K562 (cell line): ENCODE data around the gene UBE2L6. TPM values are rescaled to one million over a fixed set of nuclear protein-coding genes. Genes with fewer than 3 reads are reported as not detected.

Experiments
- CHD1 ChIP-seq: fragments of 200-600 bp; sonication (generic); IDR thresholded peaks from one replicate; pipeline ENCODE4 v1.6.1; 2012; ENCODE audit warnings: mild to moderate bottlenecking, moderate library complexity, low read length, inconsistent platforms
- DEAF1 ChIP-seq: fragments of 450-650 bp; formaldehyde crosslinking; IDR thresholded peaks from 2 replicates; pipeline ENCODE4 v1.4.0; 2020; ENCODE audit warnings: mild to moderate bottlenecking, moderate library complexity
- EP300 ChIP-seq: IDR thresholded peaks from 2 replicates; pipeline ENCODE4 v1.6.1; 2012; ENCODE audit warnings: low read length, improper control_type of control experiment
- ETS2 ChIP-seq: IDR thresholded peaks from 2 replicates; pipeline ENCODE4 v1.6.1; 2016; ENCODE audit warnings: borderline replicate concordance, missing genetic modification characterization, mild to moderate bottlenecking, moderate library complexity, missing compliant biosample characterization; ENCODE audit not compliant: poor library complexity, severe bottlenecking
- EWSR1 ChIP-seq: fragments of 450-650 bp; IDR thresholded peaks from 2 replicates; pipeline ENCODE4 v1.6.1; 2018; ENCODE audit warnings: borderline replicate concordance, mild to moderate bottlenecking, low read depth, moderate library complexity; ENCODE audit not compliant: partially characterized antibody
- FOXA1 ChIP-seq: fragments of 450-650 bp; IDR thresholded peaks from 2 replicates; pipeline ENCODE4 v1.6.1; 2016; ENCODE audit warnings: mild to moderate bottlenecking, borderline replicate concordance
- GTF2F1 ChIP-seq: IDR thresholded peaks from 2 replicates; pipeline ENCODE4 v1.6.1; 2011; ENCODE audit warnings: low read depth, low read length, improper control_type of control experiment
- HDAC3 ChIP-seq: fragments of 450-650 bp; IDR thresholded peaks from 2 replicates; pipeline ENCODE4 v1.6.1; 2018; ENCODE audit warnings: borderline replicate concordance, mild to moderate bottlenecking, moderate library complexity; ENCODE audit not compliant: partially characterized antibody
- HLTF ChIP-seq: fragments of 450-650 bp; IDR thresholded peaks from 2 replicates; pipeline ENCODE4 v1.6.1; 2016
- JUND ChIP-seq, 2 experiments: IDR thresholded peaks; 2 replicates in 1 of 2; 3 replicates in 1 of 2; pipeline ENCODE4 v1.6.1; 2011; ENCODE audit warnings: borderline replicate concordance in 2 of 2, low read depth in 2 of 2, low read length in 2 of 2, improper control_type of control experiment in 1 of 2, missing biosample characterization in 1 of 2, missing genetic modification characterization in 1 of 2, missing genetic modification reagents in 1 of 2
- KDM2B ChIP-seq: fragments of 250-450 bp; sonication (Bioruptor Pico); IDR thresholded peaks from 2 replicates; pipeline ENCODE4 v1.8.0; 2021; ENCODE audit warnings: mild to moderate bottlenecking, moderate library complexity
- MYNN ChIP-seq, 2 experiments: sonication (generic); formaldehyde crosslinking in 1 of 2; IDR thresholded peaks; 2 replicates each; pipeline versions ENCODE4 v1.5.0 to v1.6.1; 2016 to 2020; ENCODE audit warnings: antibody characterized with exemption in 1 of 2, missing genetic modification reagents in 1 of 2
- PHF8 ChIP-seq: fragments of 200-600 bp; sonication (generic); IDR thresholded peaks from 2 replicates; pipeline ENCODE4 v1.6.1; 2012; ENCODE audit warnings: mixed run types, mild to moderate bottlenecking, inconsistent platforms, low read length, moderate library complexity, borderline replicate concordance
- RBFOX2 ChIP-seq: fragments of 200-400 bp; formaldehyde crosslinking; IDR thresholded peaks from 2 replicates; pipeline ENCODE4 v1.6.1; 2017; ENCODE audit warnings: low read depth, mild to moderate bottlenecking, low read length, moderate library complexity
- SPI1 ChIP-seq: IDR thresholded peaks from 2 replicates; pipeline ENCODE4 v1.6.1; 2011; ENCODE audit warnings: low read depth, low read length, control low read depth, borderline replicate concordance
- SRSF7 ChIP-seq: fragments of 200-400 bp; formaldehyde crosslinking; optimal IDR thresholded peaks from 2 replicates; pipeline ENCODE3; 2017; ENCODE audit warnings: mild to moderate bottlenecking, low read depth, low read length
- TAF15 ChIP-seq: fragments of 200-400 bp; formaldehyde crosslinking; IDR thresholded peaks from 2 replicates; pipeline ENCODE4 v1.6.1; 2017; ENCODE audit warnings: mild to moderate bottlenecking, low read depth, low read length, moderate library complexity
- TFAP4 ChIP-seq: sonication (generic); formaldehyde crosslinking; IDR thresholded peaks from 2 replicates; pipeline ENCODE4 v1.8.0; 2022; ENCODE audit warnings: missing genetic modification reagents, mild to moderate bottlenecking, moderate library complexity, borderline replicate concordance
- TRIM28 ChIP-seq: fragments of 450-650 bp; IDR thresholded peaks from 2 replicates; pipeline ENCODE4 v1.6.1; 2017
- ZBTB7A ChIP-seq: IDR thresholded peaks from 2 replicates; pipeline ENCODE4 v1.6.1; 2011; ENCODE audit warnings: low read depth, mild to moderate bottlenecking, low read length, moderate library complexity, borderline replicate concordance; ENCODE audit not compliant: control insufficient read depth
- ZC3H11A ChIP-seq: IDR thresholded peaks from 2 replicates; pipeline ENCODE4 v1.6.1; 2012; ENCODE audit warnings: low read depth, low read length, improper control_type of control experiment
- ZFP1 ChIP-seq: fragments of 450-650 bp; formaldehyde crosslinking; IDR thresholded peaks from 2 replicates; pipeline ENCODE4 v1.4.0; 2020; ENCODE audit warnings: mild to moderate bottlenecking, mixed read lengths
- ZNF133 ChIP-seq: fragments of 250-450 bp; sonication (Bioruptor Pico); IDR thresholded peaks from 2 replicates; pipeline ENCODE4 v1.4.0; 2020; ENCODE audit warnings: mild to moderate bottlenecking
- ZNF175 ChIP-seq: fragments of 200-800 bp; sonication (Bioruptor generic); IDR thresholded peaks from 2 replicates; pipeline ENCODE4 v1.6.1; 2016; ENCODE audit warnings: low read depth, mild to moderate bottlenecking, missing genetic modification characterization, missing compliant biosample characterization
- ZNF217 ChIP-seq: sonication (generic); formaldehyde crosslinking; IDR thresholded peaks from 2 replicates; pipeline ENCODE4 v1.8.0; 2022; ENCODE audit warnings: mild to moderate bottlenecking, missing genetic modification reagents
- ZNF253 ChIP-seq: fragments of 250-450 bp; sonication (Bioruptor Pico); conservative IDR thresholded peaks from 2 replicates; pipeline ENCODE4 v1.6.1; 2021; ENCODE audit warnings: mild to moderate bottlenecking
- ZNF785 ChIP-seq: fragments of 250-450 bp; sonication (Bioruptor Pico); IDR thresholded peaks from 2 replicates; pipeline ENCODE4 v1.4.0; 2020; ENCODE audit warnings: mild to moderate bottlenecking
- polyA plus RNA-seq, 8 experiments: library from polyadenylated mRNA; depleted of rRNA in 4 of 8; stranded (reverse) in 5 of 8; unstranded in 3 of 8; fragments of >200 nt; fragmentation: Nextera tagmentation in 2 of 8; fragmentation: Illumina TruSeq in 1 of 8; extraction: Ambion mirVana in 2 of 8; extraction: Trizol in 1 of 8; gene quantifications; 2 replicates each; pipeline versions ENCODE4 v1.2.1 to v1.2.3, GENCODE V29; 2011 to 2014; ENCODE audit warnings: inconsistent platforms in 1 of 8, missing spikeins in 1 of 8
- total RNA-seq, 7 experiments: library from RNA; depleted of rRNA in 6 of 7; stranded (reverse); fragments of >200 nt in 6 of 7; fragmentation: Illumina TruSeq in 2 of 7; extraction: Trizol in 2 of 7; gene quantifications; 2 replicates each; pipeline versions ENCODE4 v1.2.1 to v1.2.3, GENCODE V29; 2011 to 2021; ENCODE audit warnings: low replicate concordance in 1 of 7

Gene UBE2L6
- total and polyA plus RNA-seq, 9 of the 15 experiments (the other 6 are each of a cell fraction or from before 2014, with no cell fraction given), result 5.9 to 24.9 (median 9.7) TPM

- TF ChIP-seq EWSR1, result no peak
- no peak for TF ChIP-seq HDAC3
- TF ChIP-seq ZNF785 (CRISPR knock-in tag), result no peak
- TF ChIP-seq ZNF217, result no peak
- TF ChIP-seq TRIM28, result no peak
- no peak for TF ChIP-seq GTF2F1
- TF ChIP-seq TFAP4 (CRISPR knock-in tag), result peak; percentile 52; the same call in 1 of the 2 replicates
- no peak for TF ChIP-seq ETS2
- TF ChIP-seq ZNF253 (CRISPR knock-in tag), result no peak
- no peak for TF ChIP-seq ZNF175 (CRISPR knock-in tag)
- no peak for TF ChIP-seq ZNF133
- TF ChIP-seq ZBTB7A, result peak; percentile 76
- TF ChIP-seq MYNN (IDR thresholded peaks at IDR 0.05), result 0 out of 2 replicates have a peak, but pooled peaks have one; percentile 4
- TF ChIP-seq MYNN (CRISPR knock-in tag; IDR thresholded peaks at IDR 0.05), result no peak
- TF ChIP-seq JUND (IDR thresholded peaks at IDR 0.05; ENCODE audit: borderline replicate concordance, low read depth, low read length), result no peak
- no peak for TF ChIP-seq JUND (tag; IDR thresholded peaks at IDR 0.05; ENCODE audit: borderline replicate concordance, low read depth, low read length)
- TF ChIP-seq FOXA1, result no peak
- no peak for TF ChIP-seq DEAF1
- TF ChIP-seq KDM2B, result no peak; the same call in 1 of the 2 replicates
- TF ChIP-seq HLTF, result no peak
- peak; percentile 46; the same call in 1 of the 2 replicates for TF ChIP-seq PHF8
- TF ChIP-seq RBFOX2, result peak; percentile 64
- TF ChIP-seq SRSF7, result no peak
- TF ChIP-seq TAF15, result no peak
- TF ChIP-seq ZFP1 (CRISPR knock-in tag), result no peak
- no peak for TF ChIP-seq ZC3H11A
- peak; percentile 3; the same call in 1 of the 2 replicates for TF ChIP-seq EP300
- peak; percentile 74 for TF ChIP-seq SPI1
- peak; percentile 65 for TF ChIP-seq CHD1
Observed at GRCh38 chr11:57514538-57515331, 52.7 kb downstream of the UBE2L6 start (continued).
